ENCODE measurements around the gene PHLPP2. TPM values are rescaled to one million over a fixed set of nuclear protein-coding genes. Genes with fewer than 3 reads are reported as not detected.

The PHLPP2 gene
- total and polyA plus RNA-seq, 2 experiments from 2014 or later, result 7.4 to 15.0 TPM

GRCh38 chr16:71647391-71647790, 77.1 kb downstream of the PHLPP2 start:
- H3K36me3 ChIP-seq (replicated peaks; ENCODE audit: insufficient read depth, low read depth), result no peaks in the 10 kb centered on the region
- H3K4me3 ChIP-seq, result no peak overlapping the region
- H3K27ac ChIP-seq, result no peak overlapping the region
- H3K9me2 ChIP-seq (replicated peaks; ENCODE audit: insufficient read depth), result no peaks in the 10 kb centered on the region
- TF ChIP-seq CTCF (IDR thresholded peaks at IDR 0.05; ENCODE audit: poor library complexity), result no peak
- TF ChIP-seq EZH2 (IDR thresholded peaks at IDR 0.05; ENCODE audit: borderline replicate concordance), result no peak
- no peak for TF ChIP-seq EZH2phosphoT487 (IDR thresholded peaks at IDR 0.05; ENCODE audit: low read depth, severe bottlenecking, unreplicated experiment)
- WGBS (ENCODE audit: low lambda C conversion rate, missing lambda C conversion rate), result 96% methylated on average over 7 of the region's 7 CpGs
- no peaks in the 10 kb centered on the region for H4K20me1 ChIP-seq (ENCODE audit: insufficient read depth, poor library complexity, severe bottlenecking)
- no peaks in the 10 kb centered on the region for H3K27me3 ChIP-seq
- no peak overlapping the region for H2AFZ ChIP-seq
- H3K79me2 ChIP-seq, result no peaks in the 10 kb centered on the region
- no peak overlapping the region for H3K4me2 ChIP-seq
- H3K4me1 ChIP-seq (ENCODE audit: insufficient read depth), result no peaks in the 10 kb centered on the region
- no peak for DNase-seq (ENCODE audit: low spot score)
- H3K9me3 ChIP-seq (ENCODE audit: low read depth), result no peaks in the 10 kb centered on the region

GRCh38 chr16:71645450-71645849, 79.1 kb downstream of the PHLPP2 start:
- no peaks in the 10 kb centered on the region for H4K20me1 ChIP-seq (ENCODE audit: insufficient read depth, poor library complexity, severe bottlenecking)
- H3K27ac ChIP-seq, result no peak overlapping the region
- H3K36me3 ChIP-seq (replicated peaks; ENCODE audit: insufficient read depth, low read depth), result no peaks in the 10 kb centered on the region
- H3K9me3 ChIP-seq (ENCODE audit: low read depth), result no peaks in the 10 kb centered on the region
- TF ChIP-seq EZH2 (IDR thresholded peaks at IDR 0.05; ENCODE audit: borderline replicate concordance) (no peak), CTCF (IDR thresholded peaks at IDR 0.05; ENCODE audit: poor library complexity) (peak; percentile 31)
- peak; percentile 23 for DNase-seq (ENCODE audit: low spot score)
- no peaks in the 10 kb centered on the region for H3K27me3 ChIP-seq
- H3K9me2 ChIP-seq (replicated peaks; ENCODE audit: insufficient read depth), result no peaks in the 10 kb centered on the region
- no peaks in the 10 kb centered on the region for H3K79me2 ChIP-seq
- H3K4me2 ChIP-seq, result no peak overlapping the region
- H3K4me1 ChIP-seq (ENCODE audit: insufficient read depth), result no peaks in the 10 kb centered on the region
- H3K4me3 ChIP-seq, result no peak overlapping the region
- no peak overlapping the region for H2AFZ ChIP-seq
- WGBS (ENCODE audit: low lambda C conversion rate, missing lambda C conversion rate), result 89% methylated on average over 4 of the region's 4 CpGs

GRCh38 chr16:71637398-71637797, 87.1 kb downstream of the PHLPP2 start:
- no peaks in the 10 kb centered on the region for H3K9me3 ChIP-seq (ENCODE audit: low read depth)
- H3K9me2 ChIP-seq (replicated peaks; ENCODE audit: insufficient read depth), result no peaks in the 10 kb centered on the region
- H3K4me3 ChIP-seq, result no peak overlapping the region
- H3K4me2 ChIP-seq, result no peak overlapping the region
- DNase-seq (ENCODE audit: low spot score), result no peak
- no peak overlapping the region for H2AFZ ChIP-seq
- peaks cover under 1% of the 10 kb centered on the region for H4K20me1 ChIP-seq (ENCODE audit: insufficient read depth, poor library complexity, severe bottlenecking)
- no peak overlapping the region for H3K27ac ChIP-seq
- H3K36me3 ChIP-seq (replicated peaks; ENCODE audit: insufficient read depth, low read depth), result no peaks in the 10 kb centered on the region
- no peaks in the 10 kb centered on the region for H3K79me2 ChIP-seq
- 54% methylated on average over 3 of the region's 3 CpGs for WGBS (ENCODE audit: low lambda C conversion rate, missing lambda C conversion rate)
- TF ChIP-seq EZH2 (IDR thresholded peaks at IDR 0.05; ENCODE audit: borderline replicate concordance), result no peak
- no peak for TF ChIP-seq CTCF (IDR thresholded peaks at IDR 0.05; ENCODE audit: poor library complexity)
- TF ChIP-seq EZH2phosphoT487 (IDR thresholded peaks at IDR 0.05; ENCODE audit: low read depth, severe bottlenecking, unreplicated experiment), result no peak
- H3K27me3 ChIP-seq, result no peaks in the 10 kb centered on the region
- no peaks in the 10 kb centered on the region for H3K4me1 ChIP-seq (ENCODE audit: insufficient read depth)

- no peaks in the 10 kb centered on the region for H3K9me3 ChIP-seq (ENCODE audit: low read depth)
- H3K4me1 ChIP-seq (ENCODE audit: insufficient read depth), result no peaks in the 10 kb centered on the region
These were observed 88.9 kb downstream of the PHLPP2 start for GRCh38 chr16:71635632-71636031.

More at GRCh38 chr16:71635632-71636031, 88.9 kb downstream of the PHLPP2 start:
- Histone ChIP-seq H3K36me3 (replicated peaks; ENCODE audit: insufficient read depth, low read depth) (no peaks in the 10 kb centered on the region), H3K27ac (no peak overlapping the region), H4K20me1 (ENCODE audit: insufficient read depth, poor library complexity, severe bottlenecking) (peaks cover 2% of the 10 kb centered on the region), H3K4me2 (no peak overlapping the region), H3K4me3 (no peak overlapping the region), H3K79me2 (peaks cover 3% of the 10 kb centered on the region), H2AFZ (no peak overlapping the region), H3K9me2 (replicated peaks; ENCODE audit: insufficient read depth) (no peaks in the 10 kb centered on the region), H3K27me3 (no peaks in the 10 kb centered on the region)
- 79% methylated on average over 2 of the region's 2 CpGs for WGBS (ENCODE audit: low lambda C conversion rate, missing lambda C conversion rate)
- DNase-seq (ENCODE audit: low spot score), result no peak
- TF ChIP-seq EZH2phosphoT487 (IDR thresholded peaks at IDR 0.05; ENCODE audit: low read depth, severe bottlenecking, unreplicated experiment), result no peak
- no peak for TF ChIP-seq EZH2 (IDR thresholded peaks at IDR 0.05; ENCODE audit: borderline replicate concordance)
- no peak for TF ChIP-seq CTCF (IDR thresholded peaks at IDR 0.05; ENCODE audit: poor library complexity)

Data from hepatocyte (in vitro differentiated cells).